Glomerular endothelial cell (primary cell): ENCODE results near the gene TRIP10. TPM values are rescaled to one million over a fixed set of nuclear protein-coding genes. Genes with fewer than 3 reads are reported as not detected.
"Not testable (repeated sequence)": the region's sequence is repeated elsewhere in the genome, so short reads cannot be mapped to it uniquely, and the experiment has no call there.

Experiments used
- DNase-seq: peaks from one replicate; pipeline ENCODE4 v3.0.0-alpha.2; 2011; ENCODE audit warnings: low read depth, low spot score; ENCODE audit errors: extremely low read depth
- total RNA-seq: library from RNA; depleted of rRNA; stranded (reverse); fragments of >200 nt; gene quantifications from 2 replicates; pipeline ENCODE4 v1.2.3, GENCODE V29; 2015

The TRIP10 gene
- total RNA-seq, 1 donor from 2014 or later = 83.8 TPM

DNA sequence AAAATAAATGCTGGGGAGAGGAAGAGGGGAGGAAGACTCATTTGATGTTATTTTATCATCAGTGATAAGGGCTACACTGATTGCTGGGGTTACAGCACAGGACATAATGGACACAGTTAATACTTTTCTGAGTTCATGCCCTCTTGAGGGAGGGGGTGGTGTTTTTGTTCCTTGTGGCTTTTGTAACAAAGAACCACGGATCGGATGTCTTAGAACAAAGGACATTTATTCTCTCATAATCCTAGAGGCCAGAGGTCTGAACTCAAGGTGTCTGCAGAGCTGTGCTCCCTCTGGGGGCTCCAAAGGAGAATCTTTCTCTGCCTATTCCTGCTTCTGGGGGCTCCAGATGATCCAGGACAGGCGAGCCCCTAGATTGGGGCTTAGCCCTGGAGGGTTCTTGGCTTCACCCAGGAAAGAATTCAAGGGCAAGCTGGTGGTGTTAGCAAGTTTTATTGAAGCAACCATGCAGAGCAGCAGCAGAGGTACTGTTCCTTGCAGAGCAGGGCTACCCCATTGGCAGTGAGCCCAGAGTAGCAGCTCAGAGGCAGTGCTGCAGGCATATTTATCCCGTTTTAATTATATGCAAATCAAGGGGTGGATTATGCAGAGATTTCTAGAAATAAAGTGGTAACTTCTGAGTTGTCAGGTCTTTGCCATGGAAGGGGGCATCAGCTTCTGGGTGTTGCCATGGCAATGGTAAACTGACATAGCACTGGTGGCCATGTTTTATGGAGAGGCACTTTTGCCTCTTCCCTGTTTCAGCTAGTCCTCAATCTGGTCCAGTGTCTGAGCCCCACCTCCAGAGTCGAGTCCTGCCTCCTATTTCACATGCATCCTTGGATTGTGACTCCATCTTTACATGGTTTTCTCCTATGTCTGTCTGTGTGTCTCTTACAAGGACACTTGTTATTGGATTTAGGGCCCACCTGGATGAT, 51.0 kb downstream of the TRIP10 start:
- DNase-seq = no peak

DNA sequence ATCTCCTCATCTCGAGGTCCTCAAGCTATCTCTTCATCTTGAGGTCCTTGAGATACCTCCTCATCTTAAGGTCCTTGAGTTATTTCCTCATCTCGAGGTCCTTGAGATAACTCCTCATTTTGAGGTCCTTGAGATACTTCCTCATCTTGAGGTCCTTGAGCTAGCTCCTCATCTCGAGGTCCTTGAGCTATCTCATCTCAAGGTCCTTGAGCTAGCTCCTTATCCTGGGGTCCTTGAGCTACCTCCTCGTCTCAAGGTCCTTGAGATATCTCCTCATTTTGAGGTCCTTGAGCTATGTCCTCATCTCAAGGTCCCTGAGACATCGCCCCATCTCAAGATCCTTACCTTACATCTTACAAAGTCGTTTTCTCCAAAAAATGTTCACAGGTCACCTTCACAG, 51.8 kb downstream of the TRIP10 start:
- DNase-seq = no peak

DNA sequence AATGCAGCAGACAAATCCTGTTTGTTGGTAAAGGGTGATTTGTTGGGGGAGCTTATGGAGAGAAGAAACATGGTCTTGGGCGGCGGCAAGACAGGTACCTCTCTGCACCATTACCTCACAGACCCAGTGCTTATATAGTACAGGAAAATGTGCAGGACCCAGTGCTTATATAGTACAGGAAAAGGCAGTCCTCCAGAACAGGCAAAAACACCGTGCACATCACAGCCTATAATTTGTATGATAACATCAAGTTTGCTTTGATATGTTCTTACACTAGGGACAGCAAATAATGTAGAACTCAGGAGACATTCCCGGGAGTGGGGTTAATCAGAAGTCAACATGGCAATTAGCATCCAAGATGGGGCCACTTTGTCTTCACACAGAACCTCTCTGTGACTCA, 53.9 kb downstream of the TRIP10 start:
- DNase-seq = no peak

DNA sequence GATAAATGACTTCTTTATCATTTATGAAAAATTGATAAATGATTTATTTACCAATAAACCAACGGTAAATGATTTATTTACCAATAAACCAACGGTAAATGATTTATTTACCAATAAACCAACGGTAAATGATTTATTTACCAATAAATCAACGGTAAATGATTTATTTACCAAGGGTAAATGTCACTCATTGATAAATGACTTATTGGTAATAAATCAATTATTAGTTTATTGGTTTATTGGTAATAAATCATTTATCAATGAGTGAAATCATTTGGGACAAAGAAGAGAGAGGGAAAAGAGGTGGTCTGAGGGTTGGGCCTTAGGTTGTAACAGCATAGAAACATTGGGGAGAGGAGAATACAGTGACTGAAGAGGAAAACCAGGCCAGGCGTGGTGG, 54.5 kb downstream of the TRIP10 start:
- DNase-seq = no peak

DNA sequence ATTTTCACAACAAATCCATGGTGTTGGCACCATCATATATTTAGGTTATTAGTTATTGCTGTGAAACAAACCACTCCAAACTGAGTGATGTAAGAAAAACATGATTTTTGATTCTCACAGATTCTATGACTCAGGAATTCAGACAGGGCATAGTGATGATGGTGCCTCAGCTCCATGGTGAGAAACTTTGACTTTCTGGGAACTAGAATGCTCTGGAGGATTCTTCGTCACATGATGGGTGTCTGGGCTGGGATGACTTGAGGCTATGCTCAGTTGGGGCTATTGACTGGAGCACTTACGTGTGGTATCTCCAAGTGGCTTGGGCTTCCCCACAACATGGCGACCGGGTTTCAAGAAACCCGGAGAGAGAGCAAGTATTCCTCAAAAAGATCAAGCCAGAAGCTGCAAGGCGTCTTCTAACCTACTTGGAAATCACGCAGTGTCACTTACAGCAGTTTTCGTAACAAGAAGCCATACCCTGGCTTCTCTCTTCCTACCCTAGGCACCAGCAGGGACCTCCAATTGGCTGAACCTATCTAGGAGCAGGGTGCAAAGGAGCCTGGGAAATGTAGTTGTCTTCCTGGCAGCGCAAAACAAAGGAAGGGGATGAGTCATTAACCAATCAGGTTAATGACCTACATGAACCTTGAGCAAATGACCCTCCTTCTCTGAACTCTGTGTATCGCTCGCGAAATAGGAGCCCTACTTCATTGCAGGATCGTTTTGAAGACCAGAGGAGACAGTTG, 55.4 kb downstream of the TRIP10 start:
- no peak for DNase-seq

DNA sequence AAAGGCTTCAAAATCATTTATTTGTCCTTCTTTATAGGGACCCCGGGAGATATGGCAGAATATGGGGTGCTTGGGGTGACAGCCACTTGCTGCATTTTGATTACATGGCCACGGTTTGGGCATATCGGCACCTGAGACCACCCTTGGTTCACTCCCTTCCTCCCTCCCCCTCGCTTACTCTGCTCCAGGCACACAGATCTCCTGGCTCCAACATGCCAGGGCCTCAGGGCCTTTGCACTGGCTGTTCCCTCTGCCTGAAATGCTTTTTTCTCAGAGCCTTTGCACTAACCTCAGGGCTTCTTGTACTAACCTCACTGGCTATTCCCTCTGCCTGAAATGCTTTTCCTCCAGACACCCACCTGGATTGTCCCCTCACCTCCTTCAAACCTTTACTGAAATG, 56.8 kb downstream of the TRIP10 start:
- no peak for DNase-seq

GRCh38 chr19:6797646-6798045, 58.2 kb downstream of the TRIP10 start:
- no peak for DNase-seq

GRCh38 chr19:6800160-6800790, 60.8 kb downstream of the TRIP10 start:
- DNase-seq = not testable (repeated sequence)

DNA sequence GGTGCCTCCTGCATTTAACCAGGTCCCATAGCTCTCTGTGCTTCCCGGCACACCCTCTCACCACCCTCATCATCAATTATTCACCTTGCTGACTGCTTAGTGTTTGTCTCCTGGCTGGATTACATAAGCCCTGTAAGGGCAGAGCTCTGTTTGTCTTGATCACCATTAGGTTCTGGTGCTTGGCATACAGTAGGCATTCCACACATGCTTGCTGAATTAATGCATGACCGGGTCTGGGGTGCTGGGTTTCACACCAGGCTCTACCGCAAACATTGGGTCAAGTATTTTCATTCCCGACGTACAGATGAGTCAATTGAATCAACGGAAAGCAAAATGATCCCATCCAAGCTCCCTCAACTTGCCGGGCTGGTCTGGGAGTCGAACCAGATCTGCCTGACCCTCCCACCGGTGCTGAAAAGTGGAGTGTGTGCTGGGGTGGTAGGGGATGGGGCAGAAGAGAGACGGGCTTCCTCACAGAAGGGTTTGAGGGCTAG, 61.6 kb downstream of the TRIP10 start:
- no peak for DNase-seq

Other genes starting within 250 kb of the TRIP10 start
- gene TUBB4A, start 237.4 kb upstream of the TRIP10 start, total RNA-seq = 3.7 TPM in 1 of 2 replicates, not detected in the other
- 8.2 and 12.1 TPM in 2 replicates for gene TNFSF9, start 208.7 kb upstream of the TRIP10 start, total RNA-seq
- gene CD70, start 148.5 kb upstream of the TRIP10 start, total RNA-seq = 7.8 and 8.9 TPM in 2 replicates
- not detected in 2 replicates for gene TNFSF14, start 69.5 kb upstream of the TRIP10 start, total RNA-seq
- 1.5 and 6.1 TPM in 2 replicates for gene C3, start 19.0 kb upstream of the TRIP10 start, total RNA-seq
- 48.7 and 75.2 TPM in 2 replicates for gene GPR108, start 2.1 kb upstream of the TRIP10 start, total RNA-seq
- 0.53 and 0.58 TPM in 2 replicates for gene SH2D3A, start 27.8 kb downstream of the TRIP10 start, total RNA-seq
- not detected in 2 replicates for gene VAV1, start 33.0 kb downstream of the TRIP10 start, total RNA-seq
- not detected in 2 replicates for gene ADGRE1, start 147.9 kb downstream of the TRIP10 start, total RNA-seq